GM12878 (cell line): Measurements from ENCODE around the gene SYNGAP1. TPM values are rescaled to one million over a fixed set of nuclear protein-coding genes. Genes with fewer than 3 reads are reported as not detected.

ENCODE experiments used
- ATAC-seq: fragments of 200-7000 bp; cut with Tn5 transposase; 3 replicates; pipeline ENCODE4 v1.9.1; 2020; ENCODE audit warnings: mild to moderate bottlenecking, moderate library complexity
- BruUV-seq: library from RNA; stranded (reverse); fragments of 400-500 nt; replicated peaks from 2 replicates; lab custom pipeline; 2021; lab: Mats Ljungman, UMichigan
- CTCF ChIA-PET: fragments of 300-600 bp; sonication (Branson Sonifier 250); formaldehyde crosslinking; extraction: SDS; loops from one replicate; lab custom pipeline; 2021; ENCODE audit warnings: inconsistent platforms; lab: Yijun Ruan, JAX
- POLR2A ChIA-PET: fragments of 350-600 bp; formaldehyde crosslinking; extraction: SDS; loops from one replicate; lab custom pipeline; 2021; ENCODE audit warnings: inconsistent platforms; lab: Charles Lee
- RAD21 ChIA-PET: fragments of 300-600 bp; sonication (Branson Sonifier 250); formaldehyde crosslinking; loops from one replicate; lab custom pipeline; 2023; ENCODE audit warnings: antibody characterized with exemption; ENCODE audit not compliant: unreplicated experiment; lab: Charles Lee
- SMC1A ChIA-PET: fragments of 300-600 bp; sonication (Branson Sonifier 250); formaldehyde crosslinking; loops from one replicate; lab custom pipeline; 2023; ENCODE audit not compliant: unreplicated experiment, uncharacterized antibody; lab: Charles Lee
- DNase-seq: peaks from one replicate; pipeline ENCODE4 v3.0.0-alpha.2; 2011; ENCODE audit warnings: low read depth, low spot score
- FAIRE-seq: peaks from 3 replicates; lab custom pipeline; 2011; peaks lifted over from hg19 to GRCh38; lab: Jason Lieb, UNC
- H2AFZ ChIP-seq: 2 replicates; pipeline ENCODE4 v1.6.0; 2011; ENCODE audit warnings: low read depth, low read length, control low read depth; ENCODE audit not compliant: control insufficient read depth
- H3K27ac ChIP-seq: 2 replicates; pipeline ENCODE4 v1.5.1; 2011; ENCODE audit warnings: control low read depth; ENCODE audit not compliant: control insufficient read depth, insufficient read depth
- H3K27me3 ChIP-seq, 2 experiments: replicated peaks in 1 of 2; 2 replicates each; pipeline versions ENCODE4 v1.6.0 to v1.6.1; 2011; ENCODE audit warnings: low read length in 1 of 2; ENCODE audit not compliant: control insufficient read depth in 2 of 2, insufficient read depth in 2 of 2
- H3K36me3 ChIP-seq, 2 experiments: 2 replicates each; pipeline ENCODE4 v1.5.1; 2011; ENCODE audit warnings: low read length in 1 of 2; ENCODE audit not compliant: control insufficient read depth in 2 of 2, insufficient read depth in 2 of 2
- H3K4me1 ChIP-seq: 2 replicates; pipeline ENCODE4 v1.6.1; 2011; ENCODE audit warnings: mild to moderate bottlenecking, low read length, moderate library complexity, mixed read lengths; ENCODE audit not compliant: control insufficient read depth, insufficient read depth
- H3K4me2 ChIP-seq: 2 replicates; pipeline ENCODE4 v1.6.0; 2011; ENCODE audit warnings: control low read depth; ENCODE audit not compliant: control insufficient read depth, insufficient read depth
- H3K4me3 ChIP-seq: fragments of 200-600 bp; sonication (generic); 2 replicates; pipeline ENCODE4 v1.5.1; 2016
- H3K79me2 ChIP-seq: 2 replicates; pipeline ENCODE4 v1.6.0; 2011; ENCODE audit warnings: low read length; ENCODE audit not compliant: control insufficient read depth, insufficient read depth
- H3K9ac ChIP-seq: 2 replicates; pipeline ENCODE4 v1.8.0; 2011; ENCODE audit warnings: low read length, control low read depth, mixed read lengths; ENCODE audit not compliant: control insufficient read depth, insufficient read depth
- H3K9me3 ChIP-seq: replicated peaks from 3 replicates; pipeline ENCODE4 v1.5.1; 2011; ENCODE audit warnings: mild to moderate bottlenecking, low read length; ENCODE audit not compliant: control insufficient read depth, insufficient read depth
- H4K20me1 ChIP-seq: 2 replicates; pipeline ENCODE4 v1.6.0; 2011; ENCODE audit not compliant: control insufficient read depth, insufficient read depth
- BRCA1 ChIP-seq: IDR thresholded peaks from 2 replicates; pipeline ENCODE4 v1.6.1; 2011; ENCODE audit warnings: low read depth, low read length, improper control_type of control experiment
- CHD1 ChIP-seq: IDR thresholded peaks from 2 replicates; pipeline ENCODE4 v1.6.1; 2012; ENCODE audit warnings: low read depth, low read length, improper control_type of control experiment
- CHD4 ChIP-seq: fragments of 200-600 bp; sonication (generic); IDR thresholded peaks from 2 replicates; pipeline ENCODE4 v1.6.1; 2016; ENCODE audit warnings: mild to moderate bottlenecking
- EED ChIP-seq: sonication (generic); IDR thresholded peaks from 2 replicates; pipeline ENCODE4 v1.6.1; 2016; ENCODE audit warnings: antibody characterized with exemption, low read depth
- KDM1A ChIP-seq: fragments of 200-600 bp; sonication (generic); IDR thresholded peaks from 2 replicates; pipeline ENCODE4 v1.6.1; 2016; ENCODE audit warnings: borderline replicate concordance
- LARP7 ChIP-seq: fragments of 450-650 bp; IDR thresholded peaks from 2 replicates; pipeline ENCODE4 v1.6.1; 2017; ENCODE audit warnings: mild to moderate bottlenecking
- MEF2A ChIP-seq: IDR thresholded peaks from 2 replicates; pipeline ENCODE4 v1.6.1; 2011; ENCODE audit warnings: low read depth, mild to moderate bottlenecking, low read length, moderate library complexity; ENCODE audit not compliant: insufficient read depth
- POLR2AphosphoS5 ChIP-seq: IDR thresholded peaks from 2 replicates; pipeline ENCODE4 v1.6.1; 2011; ENCODE audit warnings: mild to moderate bottlenecking, low read length, inconsistent platforms
- RCOR1 ChIP-seq: conservative IDR thresholded peaks from 2 replicates; pipeline ENCODE4 v1.6.1; 2012; ENCODE audit warnings: low read depth, low read length, improper control_type of control experiment
- RFX5 ChIP-seq: IDR thresholded peaks from 2 replicates; pipeline ENCODE4 v1.6.1; 2011; ENCODE audit warnings: low read depth, low read length, improper control_type of control experiment
- SMC3 ChIP-seq: IDR thresholded peaks from 2 replicates; pipeline ENCODE4 v1.6.1; 2011; ENCODE audit warnings: low read length, improper control_type of control experiment, borderline replicate concordance
- SREBF2 ChIP-seq: IDR thresholded peaks from 2 replicates; pipeline ENCODE4 v1.6.1; 2012; ENCODE audit warnings: mild to moderate bottlenecking, low read length
- WRNIP1 ChIP-seq: IDR thresholded peaks from 2 replicates; pipeline ENCODE4 v1.6.1; 2011; ENCODE audit warnings: low read depth, low read length, improper control_type of control experiment, borderline replicate concordance
- ZNF207 ChIP-seq: fragments of 450-650 bp; IDR thresholded peaks from 2 replicates; pipeline ENCODE4 v1.6.1; 2014; ENCODE audit warnings: antibody characterized with exemption, mild to moderate bottlenecking, borderline replicate concordance
- WGBS: methylation state at CpG from one replicate; pipeline ENCODE4 v1.1.6; 2016; ENCODE audit warnings: low lambda C conversion rate; ENCODE audit not compliant: insufficient replicate concordance, insufficient coverage; ENCODE audit errors: missing lambda C conversion rate; 5-methylcytosine and 5-hydroxymethylcytosine counted together
- in situ Hi-C: fragments of 300-500 bp; cut with MboI; formaldehyde crosslinking; loops from 9 replicates; pipeline ENCODE4 v1.14.3; 2018; ENCODE audit warnings: mixed read lengths
- intact Hi-C: fragments of 100-400 bp; cut with micrococcal nuclease; formaldehyde crosslinking; loops from one replicate; pipeline ENCODE4 v1.14.2; 2022; ENCODE audit not compliant: unreplicated experiment
- polyA plus RNA-seq, 11 experiments: library from polyadenylated mRNA; depleted of rRNA in 4 of 11; unstranded in 6 of 11; stranded (reverse) in 5 of 11; fragments of >200 nt; fragmentation: Nextera tagmentation in 4 of 11; fragmentation: Illumina TruSeq in 1 of 11; extraction: Ambion mirVana in 4 of 11; extraction: Trizol in 1 of 11; gene quantifications; 1 replicate in 1 of 11; 2 replicates in 10 of 11; pipeline versions ENCODE4 v1.2.1 to v1.2.3, GENCODE V29; 2011 to 2016; ENCODE audit warnings: inconsistent platforms in 2 of 11, missing spikeins in 2 of 11, low read depth in 1 of 11
- total RNA-seq, 4 experiments: library from RNA; depleted of rRNA in 3 of 4; stranded (reverse); fragments of >200 nt in 3 of 4; fragmentation: Illumina TruSeq in 1 of 4; extraction: Trizol in 1 of 4; gene quantifications; 2 replicates each; pipeline versions ENCODE4 v1.2.1 to v1.2.3, GENCODE V29; 2013 to 2021
- TF ChIP-seq, protein P1 (sequence below): fragments of 450-650 bp; IDR thresholded peaks from 2 replicates; pipeline ENCODE4 v1.6.1; 2017; ENCODE audit warnings: mild to moderate bottlenecking, low read depth, inconsistent platforms; ENCODE audit not compliant: poor library complexity, severe bottlenecking
- TF ChIP-seq, protein P2 (sequence below): IDR thresholded peaks from 2 replicates; pipeline ENCODE4 v1.6.1; 2012; ENCODE audit warnings: low read depth, low read length, improper control_type of control experiment
- TF ChIP-seq, protein P3 (sequence below): IDR thresholded peaks from 2 replicates; pipeline ENCODE4 v1.6.1; 2012; ENCODE audit warnings: low read length, inconsistent platforms

The SYNGAP1 gene
- total and polyA plus RNA-seq, 10 of the 15 experiments (the other 5 are each of a cell fraction or from before 2014, with no cell fraction given) = 0.05 to 9.2 (median 1.2) TPM

DNA sequence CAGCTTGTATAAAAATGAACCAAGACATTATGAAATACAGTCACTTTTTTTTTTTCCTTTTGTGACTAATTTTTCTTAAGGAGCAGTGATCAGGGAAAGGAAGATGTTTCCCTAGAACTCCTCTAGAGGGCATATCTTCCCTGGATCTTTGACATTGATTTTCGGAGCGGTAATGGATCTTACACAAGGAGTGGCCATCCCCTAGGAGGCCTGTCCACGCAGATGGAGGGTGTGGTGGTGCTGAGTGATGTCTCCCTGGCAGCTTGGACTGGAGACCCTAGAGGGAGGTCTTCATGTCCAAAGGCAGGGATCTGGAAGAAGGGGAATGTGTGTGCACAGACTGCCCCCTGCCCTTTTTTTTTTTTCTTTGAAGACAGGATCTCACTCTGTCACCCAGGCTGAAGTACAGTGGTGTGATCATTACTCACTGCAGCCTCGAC, 35.3 kb upstream of the SYNGAP1 start:
- Histone ChIP-seq H3K27me3 (no peaks in the 10 kb centered on the region), H3K4me1 (no peaks in the 10 kb centered on the region), H3K4me2 (no peak overlapping the region), H3K9me3 (no peaks in the 10 kb centered on the region), H4K20me1 (no peaks in the 10 kb centered on the region), H2AFZ (no peak overlapping the region), H3K27ac (no peak overlapping the region), H3K36me3 (no peaks in the 10 kb centered on the region), H3K4me3 (no peak overlapping the region), H3K9ac (no peak overlapping the region), H3K79me2 (no peaks in the 10 kb centered on the region)
- in situ Hi-C loops (no loop called here), intact Hi-C loops (no loop called here)
- FAIRE-seq (no peak), DNase-seq (no peak), ATAC-seq (no peak)
- TF ChIP-seq ZNF207 (no peak), CHD4 (no peak), SREBF2 (no peak), POLR2AphosphoS5 (no peak), LARP7 (no peak), EED (no peak), RCOR1 (no peak), WRNIP1 (no peak), KDM1A (no peak), BRCA1 (no peak), MEF2A (no peak), CHD1 (no peak), SMC3 (no peak), RFX5 (no peak)
- TF ChIP-seq, protein P1, sequence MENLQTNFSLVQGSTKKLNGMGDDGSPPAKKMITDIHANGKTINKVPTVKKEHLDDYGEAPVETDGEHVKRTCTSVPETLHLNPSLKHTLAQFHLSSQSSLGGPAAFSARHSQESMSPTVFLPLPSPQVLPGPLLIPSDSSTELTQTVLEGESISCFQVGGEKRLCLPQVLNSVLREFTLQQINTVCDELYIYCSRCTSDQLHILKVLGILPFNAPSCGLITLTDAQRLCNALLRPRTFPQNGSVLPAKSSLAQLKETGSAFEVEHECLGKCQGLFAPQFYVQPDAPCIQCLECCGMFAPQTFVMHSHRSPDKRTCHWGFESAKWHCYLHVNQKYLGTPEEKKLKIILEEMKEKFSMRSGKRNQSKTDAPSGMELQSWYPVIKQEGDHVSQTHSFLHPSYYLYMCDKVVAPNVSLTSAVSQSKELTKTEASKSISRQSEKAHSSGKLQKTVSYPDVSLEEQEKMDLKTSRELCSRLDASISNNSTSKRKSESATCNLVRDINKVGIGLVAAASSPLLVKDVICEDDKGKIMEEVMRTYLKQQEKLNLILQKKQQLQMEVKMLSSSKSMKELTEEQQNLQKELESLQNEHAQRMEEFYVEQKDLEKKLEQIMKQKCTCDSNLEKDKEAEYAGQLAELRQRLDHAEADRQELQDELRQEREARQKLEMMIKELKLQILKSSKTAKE = no peak
- TF ChIP-seq, protein P2, sequence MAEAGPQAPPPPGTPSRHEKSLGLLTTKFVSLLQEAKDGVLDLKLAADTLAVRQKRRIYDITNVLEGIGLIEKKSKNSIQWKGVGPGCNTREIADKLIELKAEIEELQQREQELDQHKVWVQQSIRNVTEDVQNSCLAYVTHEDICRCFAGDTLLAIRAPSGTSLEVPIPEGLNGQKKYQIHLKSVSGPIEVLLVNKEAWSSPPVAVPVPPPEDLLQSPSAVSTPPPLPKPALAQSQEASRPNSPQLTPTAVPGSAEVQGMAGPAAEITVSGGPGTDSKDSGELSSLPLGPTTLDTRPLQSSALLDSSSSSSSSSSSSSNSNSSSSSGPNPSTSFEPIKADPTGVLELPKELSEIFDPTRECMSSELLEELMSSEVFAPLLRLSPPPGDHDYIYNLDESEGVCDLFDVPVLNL = no peak
- TF ChIP-seq, protein P3, sequence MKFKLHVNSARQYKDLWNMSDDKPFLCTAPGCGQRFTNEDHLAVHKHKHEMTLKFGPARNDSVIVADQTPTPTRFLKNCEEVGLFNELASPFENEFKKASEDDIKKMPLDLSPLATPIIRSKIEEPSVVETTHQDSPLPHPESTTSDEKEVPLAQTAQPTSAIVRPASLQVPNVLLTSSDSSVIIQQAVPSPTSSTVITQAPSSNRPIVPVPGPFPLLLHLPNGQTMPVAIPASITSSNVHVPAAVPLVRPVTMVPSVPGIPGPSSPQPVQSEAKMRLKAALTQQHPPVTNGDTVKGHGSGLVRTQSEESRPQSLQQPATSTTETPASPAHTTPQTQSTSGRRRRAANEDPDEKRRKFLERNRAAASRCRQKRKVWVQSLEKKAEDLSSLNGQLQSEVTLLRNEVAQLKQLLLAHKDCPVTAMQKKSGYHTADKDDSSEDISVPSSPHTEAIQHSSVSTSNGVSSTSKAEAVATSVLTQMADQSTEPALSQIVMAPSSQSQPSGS = no peak
- ChIA-PET RAD21 (no interaction called here), POLR2A (no interaction called here), CTCF (no interaction called here), SMC1A (no interaction called here)
- 53% methylated on average over 4 of the region's 4 CpGs for WGBS
- no TSS peak for BruUV-seq
